Dedifferentiated amniotic fluid mesenchymal stem cell (primary cell): ENCODE data around the gene ATP4A.

Experiments used
- DNase-seq: peaks from one replicate; pipeline ENCODE4 v3.0.0-alpha.2; 2016; ENCODE audit errors: extremely low spot score

ATP4A gene

GRCh38 chr19:35549174-35549788 lies 14.2 kb downstream of the ATP4A start:
- peak; percentile 59 for DNase-seq

GRCh38 chr19:35546532-35546931 lies 16.9 kb downstream of the ATP4A start:
- DNase-seq: no peak

- DNase-seq: no peak
Measured at GRCh38 chr19:35545855-35546381, 17.5 kb downstream of the ATP4A start.

DNA sequence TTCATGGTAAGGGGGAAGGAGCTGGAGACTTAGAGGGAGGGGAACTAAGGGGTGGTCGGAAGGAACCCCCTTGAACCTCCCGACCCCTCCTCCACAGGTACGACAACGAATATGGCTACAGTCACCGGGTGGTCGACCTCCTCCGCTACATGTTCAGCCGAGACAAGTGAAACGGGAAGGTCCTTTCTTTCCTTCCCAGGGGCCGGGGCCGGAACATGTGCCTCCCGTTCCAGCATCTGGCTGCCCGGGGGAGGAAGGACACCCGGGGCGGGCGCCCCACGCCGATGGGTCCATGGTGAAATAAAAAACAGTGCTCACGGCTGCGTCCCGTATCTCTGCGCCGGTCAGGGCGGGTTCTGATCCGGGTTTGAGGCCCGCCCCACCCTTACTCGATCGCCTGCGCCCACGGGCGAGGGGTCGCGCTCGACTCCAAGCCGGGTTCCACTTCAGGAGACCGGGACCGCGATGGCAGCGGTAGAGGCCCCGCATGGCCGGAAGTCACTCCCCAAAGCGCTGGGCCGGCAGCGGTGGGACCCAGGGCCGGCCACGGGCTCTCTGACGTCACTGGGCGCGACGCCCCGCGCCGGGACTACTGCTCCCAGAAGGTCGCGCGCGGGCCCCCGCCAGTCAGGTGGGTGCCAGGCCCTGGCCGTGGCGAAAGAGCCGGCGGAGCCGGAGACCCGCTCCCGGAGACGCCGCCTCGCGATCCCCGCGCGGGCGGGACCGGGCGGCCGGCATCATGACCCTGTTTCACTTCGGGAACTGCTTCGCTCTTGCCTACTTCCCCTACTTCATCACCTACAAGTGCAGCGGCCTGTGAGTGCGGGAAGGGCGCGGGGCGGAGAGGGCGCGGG lies 18.2 kb downstream of the ATP4A start, which contains the start of gene TMEM147:
Gene TMEM147, plus strand, starts transcription at position 626 of the 854 bp plus-strand sequence. Its CDS starts 114 bp downstream, at position 740.
- peak; percentile 81 for DNase-seq

DNA sequence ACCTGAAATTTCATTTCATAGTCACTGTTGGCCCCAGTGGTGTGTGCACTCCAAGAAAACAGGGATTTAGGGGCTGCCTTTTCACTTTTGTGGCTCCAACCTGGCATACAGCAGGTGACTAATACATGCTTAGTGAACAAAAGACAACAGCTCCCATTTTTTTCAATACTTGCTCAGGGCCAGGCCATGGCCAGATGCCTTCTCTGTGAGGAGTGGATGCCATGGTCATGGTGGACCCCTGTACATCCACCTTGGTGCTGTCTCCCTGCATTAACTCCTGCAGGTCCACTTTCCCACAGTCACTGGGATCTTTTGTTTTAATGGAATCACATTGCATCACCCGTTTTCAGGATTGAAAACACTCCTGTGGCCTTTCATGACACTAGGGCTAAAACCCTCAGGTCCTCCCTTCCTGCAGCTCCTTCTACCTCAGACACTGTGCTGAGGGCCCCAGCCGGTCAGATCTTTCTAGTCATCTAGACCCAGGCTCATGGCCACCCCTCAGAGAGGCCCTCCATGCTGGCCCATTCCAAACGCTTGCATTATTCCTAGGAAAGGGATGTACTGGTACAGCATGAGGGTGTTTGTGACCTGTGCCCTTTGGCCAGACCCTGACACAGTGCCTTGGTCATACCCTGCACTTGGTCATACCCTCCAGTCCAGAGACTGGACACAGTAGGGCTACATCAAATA lies 19.2 kb downstream of the ATP4A start:
- DNase-seq: no peak

- DNase-seq: no peak
Measured at GRCh38 chr19:35543280-35544109, 20.0 kb downstream of the ATP4A start.

DNA sequence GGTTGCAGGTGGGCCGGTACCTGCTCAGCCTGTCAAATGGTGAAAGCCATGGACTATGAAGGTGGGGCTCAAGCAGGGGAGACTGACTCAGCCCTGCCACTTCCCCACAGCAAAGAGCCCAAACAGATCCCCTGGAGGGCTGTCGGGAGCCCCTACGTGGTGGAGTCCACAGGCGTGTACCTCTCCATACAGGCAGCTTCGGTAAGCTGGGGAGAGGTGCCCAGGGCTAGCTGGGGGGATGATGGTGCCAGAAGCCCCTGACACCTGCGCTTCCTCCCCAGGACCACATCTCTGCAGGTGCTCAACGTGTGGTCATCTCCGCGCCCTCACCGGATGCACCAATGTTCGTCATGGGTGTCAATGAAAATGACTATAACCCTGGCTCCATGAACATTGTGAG lies 21.2 kb downstream of the ATP4A start:
- no peak for DNase-seq

DNA sequence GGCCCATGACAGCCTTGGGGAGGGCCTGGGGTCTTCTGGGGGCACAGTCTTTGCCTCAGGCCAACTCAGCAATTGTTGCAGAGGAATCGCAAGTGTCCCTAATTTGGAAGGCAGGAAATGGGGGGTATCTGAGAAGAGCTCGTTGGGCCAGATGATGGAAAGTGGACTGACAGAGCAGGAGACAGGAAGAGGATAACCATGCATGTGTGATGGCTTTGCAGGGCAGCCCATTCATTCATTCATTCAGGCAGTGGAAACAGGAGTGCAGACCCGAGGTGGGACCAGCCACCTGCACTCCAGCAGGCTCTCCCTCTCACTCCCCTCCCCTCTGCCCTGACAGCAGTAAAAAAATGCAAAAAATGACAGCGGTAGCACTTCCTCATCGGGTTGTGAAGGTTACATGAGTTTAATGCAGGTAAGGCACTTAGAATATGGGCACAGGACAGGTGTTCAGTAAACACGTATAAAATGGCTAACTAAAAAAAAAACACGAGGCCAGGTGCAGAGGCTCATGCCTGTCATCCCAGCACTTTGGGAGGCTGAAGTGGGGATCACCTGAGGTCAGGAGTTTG lies 23.0 kb downstream of the ATP4A start:
- no peak for DNase-seq

GRCh38 chr19:35539850-35540249 lies 23.6 kb downstream of the ATP4A start:
- no peak for DNase-seq

GRCh38 chr19:35539314-35539713 lies 24.1 kb downstream of the ATP4A start:
- DNase-seq: no peak

- DNase-seq: no peak
Measured at GRCh38 chr19:35534803-35535480, 28.5 kb downstream of the ATP4A start.

DNA sequence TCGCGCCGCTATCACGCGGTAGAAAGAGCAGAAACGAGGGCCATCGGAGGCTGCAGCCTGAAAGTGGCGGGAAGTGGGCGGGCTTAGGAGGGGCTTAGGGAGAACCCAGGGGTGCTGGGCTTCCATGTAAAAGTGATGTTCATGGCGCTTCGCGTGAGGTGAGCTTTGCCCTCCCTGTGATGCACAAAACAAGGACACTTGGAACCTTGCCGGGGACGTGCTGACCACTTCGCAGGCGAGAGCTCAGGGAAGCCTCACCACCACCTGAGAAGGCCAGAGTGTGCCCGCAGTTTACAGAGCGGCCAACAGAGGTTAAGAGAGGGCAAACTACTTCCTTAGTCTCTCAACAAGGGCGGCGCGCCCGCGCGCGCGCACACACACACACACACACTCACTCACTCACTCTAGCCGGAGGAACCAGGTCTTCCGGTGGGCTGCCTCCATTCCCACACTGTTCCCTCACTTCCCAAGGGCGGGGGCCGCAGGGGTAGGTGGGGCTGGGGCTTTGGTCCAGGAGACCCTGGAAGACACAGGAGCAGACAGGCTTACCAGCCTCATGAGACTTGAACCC lies 29.6 kb downstream of the ATP4A start:
- no peak for DNase-seq

GRCh38 chr19:35533201-35533821 lies 30.1 kb downstream of the ATP4A start, which contains the start of gene GAPDHS:
Gene GAPDHS, plus strand, starts transcription at chr19:35533456. Its CDS starts 72 bp downstream, at chr19:35533528.
- DNase-seq: no peak

DNA sequence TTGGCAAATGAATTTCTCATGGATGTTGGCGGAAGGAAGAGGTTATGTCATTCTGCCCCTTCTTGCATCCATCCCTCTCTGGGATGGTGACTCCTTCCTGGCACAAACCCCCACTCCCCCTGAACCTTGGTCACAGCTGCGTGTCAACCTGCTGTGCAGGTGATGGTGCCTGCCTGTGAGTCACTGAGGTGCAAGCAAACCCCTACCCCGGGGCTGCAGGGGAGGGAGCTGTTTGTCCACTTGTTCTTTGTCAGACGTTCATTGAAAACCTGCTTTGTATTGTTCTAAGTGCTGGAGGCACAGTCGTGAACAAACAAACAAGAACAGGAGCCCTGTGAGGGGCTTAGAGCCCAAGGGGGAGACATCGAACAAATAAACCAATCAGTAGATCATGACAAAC lies 32.2 kb downstream of the ATP4A start:
- no peak for DNase-seq

GRCh38 chr19:35529241-35530218 lies 33.9 kb downstream of the ATP4A start:
- no peak for DNase-seq

GRCh38 chr19:35528218-35529038 lies 35.0 kb downstream of the ATP4A start, which contains the start of gene SBSN:
Gene SBSN, minus strand, starts transcription at chr19:35528311. Its CDS starts 30 bp downstream, at chr19:35528281.
- DNase-seq: no peak

- DNase-seq: no peak
Measured at GRCh38 chr19:35525873-35526272, 37.6 kb downstream of the ATP4A start.
